SK-N-SH (cell line): ENCODE results near the gene C5orf22. TPM values are rescaled to one million over a fixed set of nuclear protein-coding genes. Genes with fewer than 3 reads are reported as not detected.

Source experiments
- CTCF ChIA-PET: fragments of 300-600, 350-600 bp; formaldehyde crosslinking; extraction: SDS; loops from one replicate; lab custom pipeline; 2021; lab: Yijun Ruan, JAX
- POLR2A ChIA-PET: fragments of 350-600 bp; sonication (Branson Sonifier 250); formaldehyde crosslinking; extraction: SDS; loops from one replicate; lab custom pipeline; 2020; ENCODE audit warnings: antibody characterized with exemption, inconsistent platforms; lab: Yijun Ruan, JAX
- DNase-seq: peaks from one replicate; pipeline ENCODE4 v3.0.0; 2012
- H2AFZ ChIP-seq: fragments of 200-600 bp; sonication (generic); 2 replicates; pipeline ENCODE4 v1.8.1; 2016; ENCODE audit warnings: antibody characterized with exemption, mild to moderate bottlenecking, low read depth
- H3F3A ChIP-seq: fragments of 200-600 bp; sonication (generic); replicated peaks from 2 replicates; pipeline ENCODE3; 2016; ENCODE audit warnings: antibody characterized with exemption, mild to moderate bottlenecking; ENCODE audit not compliant: insufficient read depth
- H3K27ac ChIP-seq, 2 experiments: fragments of 200-500 bp in 1 of 2; fragments of 200-600 bp in 1 of 2; sonication (Bioruptor generic) in 1 of 2; sonication (generic), shearing (Covaris generic) in 1 of 2; 2 replicates each; pipeline versions ENCODE4 v1.5.1 to v1.6.1; 2014 to 2016; ENCODE audit warnings: low read depth in 2 of 2, inconsistent platforms in 1 of 2, low read length in 1 of 2, mild to moderate bottlenecking in 1 of 2, mixed read lengths in 1 of 2
- H3K27me3 ChIP-seq: fragments of 200-600 bp; sonication (generic), shearing (Covaris generic); 2 replicates; pipeline ENCODE4 v1.6.1; 2016; ENCODE audit warnings: mixed run types; ENCODE audit not compliant: insufficient read depth
- H3K36me3 ChIP-seq, 2 experiments: fragments of 200-500 bp in 1 of 2; fragments of 200-600 bp in 1 of 2; sonication (Bioruptor generic) in 1 of 2; sonication (generic) in 1 of 2; replicated peaks in 1 of 2; 2 replicates each; pipeline versions ENCODE3 to v1.5.1; 2014 to 2016; ENCODE audit warnings: low read length in 1 of 2, mild to moderate bottlenecking in 1 of 2; ENCODE audit not compliant: insufficient read depth in 2 of 2, control insufficient read depth in 1 of 2
- H3K4me1 ChIP-seq, 2 experiments: fragments of 200-500 bp in 1 of 2; fragments of 200-600 bp in 1 of 2; sonication (Bioruptor generic) in 1 of 2; sonication (generic), shearing (Covaris generic) in 1 of 2; 2 replicates each; pipeline versions ENCODE4 v1.5.1 to v1.6.1; 2014 to 2016; ENCODE audit warnings: low read depth in 1 of 2, low read length in 1 of 2, mixed run types in 1 of 2; ENCODE audit not compliant: insufficient read depth in 2 of 2, control insufficient read depth in 1 of 2
- H3K4me2 ChIP-seq: fragments of 200-600 bp; sonication (generic), shearing (Covaris generic); 2 replicates; pipeline ENCODE4 v1.6.1; 2017; ENCODE audit warnings: mixed run types
- H3K4me3 ChIP-seq, 2 experiments: fragments of 200-500 bp in 1 of 2; fragments of 200-600 bp in 1 of 2; sonication (Bioruptor generic) in 1 of 2; sonication (generic), shearing (Covaris generic) in 1 of 2; 2 replicates each; pipeline versions ENCODE4 v1.5.1 to v1.8.1; 2014 to 2016; ENCODE audit warnings: low read depth in 2 of 2, inconsistent platforms in 1 of 2, low read length in 1 of 2, mild to moderate bottlenecking in 1 of 2, mixed read lengths in 1 of 2, moderate library complexity in 1 of 2
- H3K79me2 ChIP-seq: fragments of 200-600 bp; sonication (generic); 2 replicates; pipeline ENCODE4 v1.8.1; 2017; ENCODE audit warnings: mild to moderate bottlenecking; ENCODE audit not compliant: insufficient read depth
- H3K9ac ChIP-seq: fragments of 200-600 bp; sonication (generic); 2 replicates; pipeline ENCODE4 v1.6.1; 2017; ENCODE audit warnings: mixed run types
- H3K9me2 ChIP-seq: fragments of 200-600 bp; sonication (generic); 2 replicates; pipeline ENCODE4 v1.6.1; 2017; ENCODE audit warnings: mixed run types
- H3K9me3 ChIP-seq: fragments of 200-600 bp; sonication (generic); 2 replicates; pipeline ENCODE4 v1.6.1; 2017; ENCODE audit warnings: mixed run types, mild to moderate bottlenecking, moderate library complexity
- H4K20me1 ChIP-seq: fragments of 200-600 bp; sonication (generic); 2 replicates; pipeline ENCODE4 v1.6.1; 2017; ENCODE audit warnings: mild to moderate bottlenecking, mixed run types; ENCODE audit not compliant: insufficient read depth
- CHD2 ChIP-seq: fragments of 150-350 bp; IDR thresholded peaks from 2 replicates; pipeline ENCODE4 v1.6.1; 2018; ENCODE audit warnings: low read length; ENCODE audit not compliant: partially characterized antibody
- GABPA ChIP-seq: IDR thresholded peaks from 2 replicates; pipeline ENCODE4 v1.4.0; 2012; ENCODE audit warnings: low read depth, mild to moderate bottlenecking
- GATA2 ChIP-seq: sonication (generic); formaldehyde crosslinking; IDR thresholded peaks from 2 replicates; pipeline ENCODE4 v1.5.0; 2020; ENCODE audit warnings: mild to moderate bottlenecking, missing genetic modification reagents
- JUND ChIP-seq: IDR thresholded peaks from 2 replicates; pipeline ENCODE4 v1.4.0; 2012
- MEF2A ChIP-seq: IDR thresholded peaks from 2 replicates; pipeline ENCODE4 v1.4.0; 2012; ENCODE audit warnings: low read depth, borderline replicate concordance
- NFIC ChIP-seq: IDR thresholded peaks from 2 replicates; pipeline ENCODE4 v1.4.0; 2012; ENCODE audit warnings: borderline replicate concordance
- POLR2AphosphoS5 ChIP-seq: IDR thresholded peaks from 2 replicates; pipeline ENCODE4 v1.6.1; 2012; ENCODE audit warnings: low read depth, low read length
- RFX5 ChIP-seq: IDR thresholded peaks from 2 replicates; pipeline ENCODE4 v1.6.1; 2012; ENCODE audit warnings: mild to moderate bottlenecking, improper control_type of control experiment, low read length
- RXRA ChIP-seq: IDR thresholded peaks from 2 replicates; pipeline ENCODE4 v1.4.0; 2012; ENCODE audit warnings: low read depth, mild to moderate bottlenecking, borderline replicate concordance
- SIN3A ChIP-seq: IDR thresholded peaks from 2 replicates; pipeline ENCODE4 v1.6.1; 2012; ENCODE audit warnings: low read depth, mild to moderate bottlenecking, low read length, moderate library complexity, borderline replicate concordance
- TCF12 ChIP-seq: IDR thresholded peaks from 2 replicates; pipeline ENCODE4 v1.4.0; 2012
- TEAD4 ChIP-seq: IDR thresholded peaks from 2 replicates; pipeline ENCODE4 v1.4.0; 2012; ENCODE audit warnings: mild to moderate bottlenecking, borderline replicate concordance; ENCODE audit not compliant: insufficient read depth
- ZBTB33 ChIP-seq: IDR thresholded peaks from 2 replicates; pipeline ENCODE4 v1.4.0; 2012; ENCODE audit warnings: low read depth, borderline replicate concordance
- WGBS: methylation state at CpG from one replicate; pipeline ENCODE4 v1.1.6; 2017; ENCODE audit warnings: low lambda C conversion rate; 5-methylcytosine and 5-hydroxymethylcytosine counted together
- polyA plus RNA-seq, 3 experiments: library from polyadenylated mRNA; depleted of rRNA; stranded (reverse); fragments of >200 nt; gene quantifications; 2 replicates each; pipeline ENCODE4 v1.2.3, GENCODE V29; 2012

C5orf22 gene
- polyA plus RNA-seq, 1 of the 3 experiments (the other 2 are of a cell fraction), result 13.6 TPM

DNA sequence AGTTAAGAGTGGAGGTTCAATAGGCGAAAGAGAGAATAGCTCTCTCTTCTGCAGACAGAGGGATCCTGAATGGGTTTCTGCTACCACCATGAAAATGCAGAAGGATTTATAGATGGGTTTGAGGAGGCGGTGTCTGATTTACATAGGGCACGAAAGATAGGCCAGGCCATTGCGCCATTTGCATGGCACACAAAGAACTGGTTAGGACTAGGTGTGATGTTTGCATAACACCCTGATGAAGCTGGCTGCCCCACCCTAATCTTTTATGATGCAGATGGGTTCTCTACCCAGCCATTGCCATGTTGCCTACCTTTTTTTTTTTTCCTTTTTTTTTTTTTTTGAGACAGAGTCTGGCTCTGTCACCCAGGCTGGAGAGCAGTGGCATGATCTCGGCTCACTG lies 55.4 kb downstream of the C5orf22 start (continued):
- TF ChIP-seq ZBTB33, result no peak
- TF ChIP-seq NFIC, result no peak
- TF ChIP-seq CHD2, result no peak
- no peak for TF ChIP-seq GABPA
- no peak for TF ChIP-seq POLR2AphosphoS5

DNA sequence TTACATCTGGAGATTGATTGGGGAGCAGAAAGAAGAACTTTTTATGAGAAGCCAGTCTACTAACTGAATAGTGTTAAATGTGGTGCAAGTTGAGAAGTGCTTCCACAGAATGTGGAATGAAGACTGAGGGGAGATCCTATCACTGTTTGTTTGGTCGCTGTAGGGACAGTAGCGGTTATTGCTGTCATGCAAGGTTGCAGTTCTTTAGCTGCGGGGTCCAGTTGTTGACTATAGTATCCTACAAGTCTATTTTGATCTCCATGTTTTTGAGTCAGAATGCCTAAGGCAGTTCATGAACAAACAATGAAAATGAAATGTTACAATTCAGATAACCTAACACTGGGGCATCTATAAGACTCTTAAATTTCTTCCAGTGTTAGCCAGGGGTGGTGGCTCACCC lies 61.6 kb downstream of the C5orf22 start:
- no peaks in the 10 kb centered on the region for H3K9me2 ChIP-seq
- POLR2A ChIA-PET, result no interaction called here

DNA sequence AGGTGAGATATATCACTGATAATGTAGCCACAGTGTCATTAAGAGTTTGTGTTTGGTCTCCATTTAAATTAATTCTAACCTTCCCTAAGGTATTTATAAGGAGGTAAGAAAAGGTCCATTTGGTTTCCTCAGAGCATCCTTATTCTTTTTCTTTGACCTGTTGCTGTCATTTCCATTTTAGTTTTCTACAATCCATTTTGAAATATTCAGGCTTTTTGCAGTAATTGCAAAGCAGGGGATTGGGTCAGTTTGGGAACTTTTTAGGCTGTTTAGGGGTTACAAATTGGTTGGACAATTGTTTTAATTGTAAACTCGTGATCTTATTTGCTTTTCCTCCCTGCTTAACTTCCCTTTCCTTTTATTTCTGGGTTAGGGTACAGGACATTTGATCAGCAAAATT lies 64.3 kb downstream of the C5orf22 start:
- Histone ChIP-seq H3K4me3 (no peak overlapping the region), H3K36me3 (no peaks in the 10 kb centered on the region), H3K9ac (no peak overlapping the region), H3K4me2 (no peak overlapping the region), H3K4me1 (no peaks in the 10 kb centered on the region), H3K9me2 (no peaks in the 10 kb centered on the region), H2AFZ (no peak overlapping the region), H3K27me3 (peaks cover 8% of the 10 kb centered on the region), H3K27ac (no peak overlapping the region), H3K79me2 (no peaks in the 10 kb centered on the region), H4K20me1 (no peaks in the 10 kb centered on the region), H3K9me3 (no peaks in the 10 kb centered on the region), H3F3A (no peaks in the 10 kb centered on the region)
- WGBS, result 28% methylated on average over 1 of the region's 1 CpG
- CTCF ChIA-PET, result interaction anchor here (1.4 kb wide), 1 partner anchor 480 kb away, joined by 4 read pairs; no protein-coding TSS in a partner anchor
- POLR2A ChIA-PET, result no interaction called here
- TF ChIP-seq RXRA (no peak), TEAD4 (no peak), CHD2 (no peak), MEF2A (no peak), RFX5 (no peak)
- no peak for DNase-seq

More for the DNA sequence above, 61.6 kb downstream of the C5orf22 start:
- no peaks in the 10 kb centered on the region for H3K9me3 ChIP-seq
- no peak overlapping the region for H3K4me2 ChIP-seq
- H3K27me3 ChIP-seq, result peaks cover 8% of the 10 kb centered on the region
- H3K79me2 ChIP-seq, result no peaks in the 10 kb centered on the region
- no peaks in the 10 kb centered on the region for H3F3A ChIP-seq
- no peak for DNase-seq
- WGBS, result 42% methylated on average over 3 of the region's 3 CpGs
- H2AFZ ChIP-seq, result no peak overlapping the region
- CTCF ChIA-PET, result interaction anchor here (1.1 to 1.2 kb wide), 2 partner anchors 216 to 232 kb away, joined by 3 to 8 read pairs; no protein-coding TSS in a partner anchor
- H3K9ac ChIP-seq, result no peak overlapping the region
- no peaks in the 10 kb centered on the region for H3K4me1 ChIP-seq
- H3K36me3 ChIP-seq, result no peaks in the 10 kb centered on the region
- no peak for TF ChIP-seq POLR2AphosphoS5
- TF ChIP-seq ZBTB33, result no peak
- TF ChIP-seq TEAD4, result no peak
- no peak for TF ChIP-seq JUND
- no peak for TF ChIP-seq TCF12
- no peak for TF ChIP-seq GATA2 (CRISPR knock-in tag)
- TF ChIP-seq SIN3A, result no peak
- H3K27ac ChIP-seq, result no peak overlapping the region
- H3K4me3 ChIP-seq, result no peak overlapping the region
- no peaks in the 10 kb centered on the region for H4K20me1 ChIP-seq
